Spleen (tissue), 11 donors: ENCODE results near the gene SLC25A18. TPM values are rescaled to one million over a fixed set of nuclear protein-coding genes. Genes with fewer than 3 reads are reported as not detected.

Experiments used
- DNase-seq: peaks from one replicate; pipeline ENCODE4 v3.0.0-alpha.2; 2020
- H3K27ac ChIP-seq, 8 donors: fragments of 200-600 bp; sonication (generic) in 7 of 8; 1 replicate in 4 of 8; 2 replicates in 4 of 8; pipeline versions ENCODE4 v1.5.0 to v1.8.0; 2016 to 2021; ENCODE audit warnings: inconsistent platforms in 4 of 8, mild to moderate bottlenecking in 4 of 8, moderate library complexity in 1 of 8
- H3K27me3 ChIP-seq, 7 donors: fragments of 200-600 bp; sonication (generic) in 6 of 7; replicated peaks in 1 of 7; 1 replicate in 4 of 7; 2 replicates in 3 of 7; pipeline versions ENCODE4 v1.5.0 to v1.8.0; 2016 to 2021; ENCODE audit warnings: inconsistent platforms in 3 of 7, mild to moderate bottlenecking in 1 of 7
- H3K36me3 ChIP-seq, 6 donors: fragments of 200-600 bp; sonication (generic) in 5 of 6; 1 replicate in 4 of 6; 2 replicates in 2 of 6; pipeline versions ENCODE4 v1.5.0 to v1.8.0; 2016 to 2021; ENCODE audit warnings: inconsistent platforms in 2 of 6
- H3K4me1 ChIP-seq, 6 donors: fragments of 200-600 bp; sonication (generic) in 5 of 6; 1 replicate in 3 of 6; 2 replicates in 3 of 6; pipeline versions ENCODE4 v1.5.0 to v1.8.0; 2016 to 2021; ENCODE audit warnings: inconsistent platforms in 3 of 6
- H3K4me3 ChIP-seq, 8 donors: fragments of 200-600 bp; sonication (generic) in 7 of 8; 1 replicate in 4 of 8; 2 replicates in 4 of 8; pipeline versions ENCODE4 v1.5.0 to v1.8.0; 2016 to 2021; ENCODE audit warnings: inconsistent platforms in 4 of 8, mild to moderate bottlenecking in 4 of 8, moderate library complexity in 2 of 8
- H3K9me3 ChIP-seq, 8 donors: fragments of 200-600 bp; sonication (generic) in 7 of 8; 1 replicate in 4 of 8; 2 replicates in 4 of 8; pipeline versions ENCODE4 v1.5.0 to v1.8.0; 2016 to 2021; ENCODE audit warnings: inconsistent platforms in 4 of 8
- CTCF ChIP-seq, 11 experiments: fragments of 200-600 bp in 7 of 11; fragments of 450-650 bp in 4 of 11; sonication (generic) in 4 of 11; IDR thresholded peaks in 8 of 11; conservative IDR thresholded peaks in 3 of 11; 1 replicate in 7 of 11; 2 replicates in 4 of 11; pipeline versions ENCODE4 v1.4.0 to v1.8.0; 2016 to 2021; ENCODE audit warnings: antibody characterized with exemption in 11 of 11, inconsistent platforms in 4 of 11, mild to moderate bottlenecking in 1 of 11
- POLR2A ChIP-seq, 3 donors: fragments of 450-650 bp; IDR thresholded peaks; one replicate each; pipeline ENCODE4 v1.5.1; 2017; ENCODE audit warnings: antibody characterized with exemption in 3 of 3, mild to moderate bottlenecking in 1 of 3
- POLR2AphosphoS5 ChIP-seq, 3 donors: sonication (generic); formaldehyde crosslinking; IDR thresholded peaks; one replicate each; pipeline ENCODE4 v1.5.1; 2017; ENCODE audit warnings: antibody characterized with exemption in 3 of 3
- WGBS, 5 donors: extraction: QIAGEN DNeasy Blood & Tissue Kit in 3 of 5; methylation state at CpG; one replicate each; pipeline versions ENCODE4 v1.1.5 to v1.1.7; 2013 to 2018; 5-methylcytosine and 5-hydroxymethylcytosine counted together
- intact Hi-C: fragments of 100-400 bp; cut with DNase I; formaldehyde crosslinking; loops from one replicate; pipeline ENCODE4 v1.15.0; 2023; ENCODE audit warnings: low total_unique reads
- polyA plus RNA-seq, 3 donors: library from polyadenylated mRNA; stranded (reverse); fragments of 200-250 nt; gene quantifications; one replicate each; pipeline ENCODE4 v1.2.1, GENCODE V29; 2013
- total RNA-seq, 7 donors: library from RNA; depleted of rRNA in 3 of 7; stranded (reverse); fragments of >200 nt in 3 of 7; fragmentation: NEBNext Ultra II Directional in 4 of 7; extraction: Animal tissue kit (Norgen Biotek cat#: 25700) in 4 of 7; gene quantifications; one replicate each; pipeline versions ENCODE4 v1.1.0 to v1.2.1, GENCODE V29; 2016 to 2021
- donor health status: healthy with polysubstance abuse.
- donor health status: DM: no; HTN: no; CAD: no; lungs with moderate emphysema.
- donor health status: DM: no; HTN: no; CAD: no.
- donor health status: Bipolar disorder and iron deficiency.
- donor health status: healthy.
- donor health status: DM: no; HTN: no; CAD: no.
- donor health status: DM: yes; HTN: yes; CAD: no.

Gene SLC25A18
- total and polyA plus RNA-seq, 10 donors = 0.13 to 12.3 (median 3.8) TPM

- H3K9me3 ChIP-seq = no peaks in the 10 kb centered on the region
- peaks cover 27 to 52% (median 45%) of the 10 kb centered on the region in 6 donors for H3K4me1 ChIP-seq
- 0% methylated on average over 1 of the region's 1 CpG for WGBS, 5 donors
- TF ChIP-seq POLR2AphosphoS5 (IDR thresholded peaks at IDR 0.05) (no peak), CTCF (IDR thresholded peaks at IDR 0.05 in 8 of 11, conservative IDR thresholded peaks at IDR 0.05 in 3 of 11) (no peak), POLR2A (IDR thresholded peaks at IDR 0.05) (no peak)
- DNase-seq = no peak
- intact Hi-C loops = no loop called here
- peak overlapping the region; percentile 97 to 100 (median 99) for H3K4me3 ChIP-seq
- H3K27me3 ChIP-seq = no peaks in the 10 kb centered on the region
- peaks cover 0 to 29% (median 6%) of the 10 kb centered on the region in 6 donors for H3K36me3 ChIP-seq
- H3K27ac ChIP-seq = peak overlapping the region; percentile 76 to 97 (median 94)
These were observed 65.8 kb downstream of the SLC25A18 start for GRCh38 chr22:17629173-17629489.

- Histone ChIP-seq H3K4me1 (peaks cover 23 to 47% (median 41%) of the 10 kb centered on the region in 6 donors), H3K36me3 (peaks cover 0 to 24% (median 4%) of the 10 kb centered on the region in 6 donors), H3K4me3 (peak overlapping the region in 4 of 8 donors; percentile 98 to 100 (median 99)), H3K27me3 (no peaks in the 10 kb centered on the region), H3K9me3 (no peaks in the 10 kb centered on the region), H3K27ac (peak overlapping the region in 5 of 8 donors; percentile 90 to 97 (median 96))
- WGBS, 5 donors = 39 to 55% (median 47%) methylated on average over 7 of the region's 7 CpGs
- TF ChIP-seq POLR2A (IDR thresholded peaks at IDR 0.05) = no peak
- DNase-seq = no peak
- intact Hi-C loops = no loop called here
These were observed 66.3 kb downstream of the SLC25A18 start for GRCh38 chr22:17629641-17630040.

GRCh38 chr22:17631076-17631565 lies 67.8 kb downstream of the SLC25A18 start:
- no peak for DNase-seq
- Histone ChIP-seq H3K27me3 (no peaks in the 10 kb centered on the region), H3K4me1 (peaks cover 19 to 32% (median 30%) of the 10 kb centered on the region in 6 donors), H3K4me3 (no peak overlapping the region), H3K9me3 (no peaks in the 10 kb centered on the region), H3K27ac (no peak overlapping the region), H3K36me3 (peaks cover 0 to 9% (median 0%) of the 10 kb centered on the region in 6 donors)
- TF ChIP-seq POLR2AphosphoS5 (IDR thresholded peaks at IDR 0.05) (no peak), POLR2A (IDR thresholded peaks at IDR 0.05) (no peak), CTCF (IDR thresholded peaks at IDR 0.05 in 8 of 11, conservative IDR thresholded peaks at IDR 0.05 in 3 of 11) (no peak)
- whole genome bisulfite sequencing, 5 donors = 94 to 98% (median 95%) methylated on average over 9 of the region's 9 CpGs
- intact Hi-C loops = no loop called here

- 92 to 96% (median 94%) methylated on average over 4 of the region's 4 CpGs for WGBS, 5 donors
- H3K4me3 ChIP-seq = no peak overlapping the region
- no peaks in the 10 kb centered on the region for H3K36me3 ChIP-seq
- no peak for TF ChIP-seq POLR2A (IDR thresholded peaks at IDR 0.05)
- TF ChIP-seq CTCF (IDR thresholded peaks at IDR 0.05 in 8 of 11, conservative IDR thresholded peaks at IDR 0.05 in 3 of 11) = no peak
- TF ChIP-seq POLR2AphosphoS5 (IDR thresholded peaks at IDR 0.05) = no peak
- intact Hi-C loops = no loop called here
- no peak for DNase-seq
- no peaks in the 10 kb centered on the region for H3K27me3 ChIP-seq
- H3K9me3 ChIP-seq = no peaks in the 10 kb centered on the region
- no peak overlapping the region for H3K27ac ChIP-seq
- peaks cover 4 to 22% (median 18%) of the 10 kb centered on the region in 6 donors for H3K4me1 ChIP-seq
These were observed 70.1 kb downstream of the SLC25A18 start for GRCh38 chr22:17633217-17633997.
